Spleen (tissue), 11 donors: Measurements from ENCODE around the gene WDR64. TPM values are rescaled to one million over a fixed set of nuclear protein-coding genes. Genes with fewer than 3 reads are reported as not detected.

Experiments
- DNase-seq: peaks from one replicate; pipeline ENCODE4 v3.0.0-alpha.2; 2020
- H3K27ac ChIP-seq, 8 donors: fragments of 200-600 bp; sonication (generic) in 7 of 8; 1 replicate in 4 of 8; 2 replicates in 4 of 8; pipeline versions ENCODE4 v1.5.0 to v1.8.0; 2016 to 2021; ENCODE audit warnings: inconsistent platforms in 4 of 8, mild to moderate bottlenecking in 4 of 8, moderate library complexity in 1 of 8
- H3K27me3 ChIP-seq, 7 donors: fragments of 200-600 bp; sonication (generic) in 6 of 7; replicated peaks in 1 of 7; 1 replicate in 4 of 7; 2 replicates in 3 of 7; pipeline versions ENCODE4 v1.5.0 to v1.8.0; 2016 to 2021; ENCODE audit warnings: inconsistent platforms in 3 of 7, mild to moderate bottlenecking in 1 of 7
- H3K36me3 ChIP-seq, 6 donors: fragments of 200-600 bp; sonication (generic) in 5 of 6; 1 replicate in 4 of 6; 2 replicates in 2 of 6; pipeline versions ENCODE4 v1.5.0 to v1.8.0; 2016 to 2021; ENCODE audit warnings: inconsistent platforms in 2 of 6
- H3K4me1 ChIP-seq, 6 donors: fragments of 200-600 bp; sonication (generic) in 5 of 6; 1 replicate in 3 of 6; 2 replicates in 3 of 6; pipeline versions ENCODE4 v1.5.0 to v1.8.0; 2016 to 2021; ENCODE audit warnings: inconsistent platforms in 3 of 6
- H3K4me3 ChIP-seq, 8 donors: fragments of 200-600 bp; sonication (generic) in 7 of 8; 1 replicate in 4 of 8; 2 replicates in 4 of 8; pipeline versions ENCODE4 v1.5.0 to v1.8.0; 2016 to 2021; ENCODE audit warnings: inconsistent platforms in 4 of 8, mild to moderate bottlenecking in 4 of 8, moderate library complexity in 2 of 8
- H3K9me3 ChIP-seq, 8 donors: fragments of 200-600 bp; sonication (generic) in 7 of 8; 1 replicate in 4 of 8; 2 replicates in 4 of 8; pipeline versions ENCODE4 v1.5.0 to v1.8.0; 2016 to 2021; ENCODE audit warnings: inconsistent platforms in 4 of 8
- POLR2A ChIP-seq, 3 donors: fragments of 450-650 bp; IDR thresholded peaks; one replicate each; pipeline ENCODE4 v1.5.1; 2017; ENCODE audit warnings: antibody characterized with exemption in 3 of 3, mild to moderate bottlenecking in 1 of 3
- POLR2AphosphoS5 ChIP-seq, 3 donors: sonication (generic); formaldehyde crosslinking; IDR thresholded peaks; one replicate each; pipeline ENCODE4 v1.5.1; 2017; ENCODE audit warnings: antibody characterized with exemption in 3 of 3
- WGBS, 5 donors: extraction: QIAGEN DNeasy Blood & Tissue Kit in 3 of 5; methylation state at CpG; one replicate each; pipeline versions ENCODE4 v1.1.5 to v1.1.7; 2013 to 2018; 5-methylcytosine and 5-hydroxymethylcytosine counted together
- intact Hi-C: fragments of 100-400 bp; cut with DNase I; formaldehyde crosslinking; loops from one replicate; pipeline ENCODE4 v1.15.0; 2023; ENCODE audit warnings: low total_unique reads
- polyA plus RNA-seq, 3 donors: library from polyadenylated mRNA; stranded (reverse); fragments of 200-250 nt; gene quantifications; one replicate each; pipeline ENCODE4 v1.2.1, GENCODE V29; 2013
- total RNA-seq, 7 donors: library from RNA; depleted of rRNA in 3 of 7; stranded (reverse); fragments of >200 nt in 3 of 7; fragmentation: NEBNext Ultra II Directional in 4 of 7; extraction: Animal tissue kit (Norgen Biotek cat#: 25700) in 4 of 7; gene quantifications; one replicate each; pipeline versions ENCODE4 v1.1.0 to v1.2.1, GENCODE V29; 2016 to 2021
- TF ChIP-seq, protein P1 (sequence below), 11 experiments: fragments of 200-600 bp in 7 of 11; fragments of 450-650 bp in 4 of 11; sonication (generic) in 4 of 11; IDR thresholded peaks in 8 of 11; conservative IDR thresholded peaks in 3 of 11; 1 replicate in 7 of 11; 2 replicates in 4 of 11; pipeline versions ENCODE4 v1.4.0 to v1.8.0; 2016 to 2021; ENCODE audit warnings: antibody characterized with exemption in 11 of 11, inconsistent platforms in 4 of 11, mild to moderate bottlenecking in 1 of 11
- donor health status: healthy with polysubstance abuse.
- donor health status: DM: no; HTN: no; CAD: no; lungs with moderate emphysema.
- donor health status: DM: no; HTN: no; CAD: no.
- donor health status: Bipolar disorder and iron deficiency.
- donor health status: healthy.
- donor health status: DM: no; HTN: no; CAD: no.
- donor health status: DM: yes; HTN: yes; CAD: no.

The WDR64 gene
- total and polyA plus RNA-seq, 10 donors: 0.03 to 0.55 (median 0.26) TPM; not detected in 3

DNA sequence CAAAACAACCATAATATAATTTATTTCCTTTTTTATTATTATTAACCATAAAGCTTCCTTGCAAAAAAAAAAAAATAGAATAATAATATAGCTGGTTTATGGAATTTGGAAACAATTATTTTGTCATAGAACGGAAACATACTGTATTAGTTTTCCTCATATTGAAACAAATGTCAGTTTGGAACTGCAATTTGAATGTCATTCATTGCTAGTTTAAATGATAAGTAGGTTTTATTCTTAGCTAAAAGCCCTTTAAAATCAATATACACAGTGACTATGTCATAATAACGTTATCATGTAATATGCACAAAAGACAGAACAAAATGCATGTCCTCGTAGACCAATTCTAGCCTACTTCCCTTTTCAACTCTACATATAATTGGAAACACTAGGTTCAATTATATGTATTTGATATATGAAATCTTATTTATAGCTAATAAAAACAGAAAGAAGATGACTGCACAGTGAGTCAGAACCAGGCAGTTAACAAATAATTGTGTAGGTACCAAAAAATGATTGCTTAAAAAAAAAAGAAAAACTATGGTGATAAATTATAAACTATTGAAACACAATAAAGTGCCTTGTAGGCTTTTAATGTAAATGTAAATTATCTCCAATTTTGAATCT, 110.7 kb downstream of the WDR64 start:
- no peak for DNase-seq
- TF ChIP-seq, protein P1, sequence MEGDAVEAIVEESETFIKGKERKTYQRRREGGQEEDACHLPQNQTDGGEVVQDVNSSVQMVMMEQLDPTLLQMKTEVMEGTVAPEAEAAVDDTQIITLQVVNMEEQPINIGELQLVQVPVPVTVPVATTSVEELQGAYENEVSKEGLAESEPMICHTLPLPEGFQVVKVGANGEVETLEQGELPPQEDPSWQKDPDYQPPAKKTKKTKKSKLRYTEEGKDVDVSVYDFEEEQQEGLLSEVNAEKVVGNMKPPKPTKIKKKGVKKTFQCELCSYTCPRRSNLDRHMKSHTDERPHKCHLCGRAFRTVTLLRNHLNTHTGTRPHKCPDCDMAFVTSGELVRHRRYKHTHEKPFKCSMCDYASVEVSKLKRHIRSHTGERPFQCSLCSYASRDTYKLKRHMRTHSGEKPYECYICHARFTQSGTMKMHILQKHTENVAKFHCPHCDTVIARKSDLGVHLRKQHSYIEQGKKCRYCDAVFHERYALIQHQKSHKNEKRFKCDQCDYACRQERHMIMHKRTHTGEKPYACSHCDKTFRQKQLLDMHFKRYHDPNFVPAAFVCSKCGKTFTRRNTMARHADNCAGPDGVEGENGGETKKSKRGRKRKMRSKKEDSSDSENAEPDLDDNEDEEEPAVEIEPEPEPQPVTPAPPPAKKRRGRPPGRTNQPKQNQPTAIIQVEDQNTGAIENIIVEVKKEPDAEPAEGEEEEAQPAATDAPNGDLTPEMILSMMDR (IDR thresholded peaks at IDR 0.05 in 8 of 11, conservative IDR thresholded peaks at IDR 0.05 in 3 of 11): no peak
- TF ChIP-seq POLR2AphosphoS5 (IDR thresholded peaks at IDR 0.05) (no peak), POLR2A (IDR thresholded peaks at IDR 0.05) (no peak)
- H3K4me3 ChIP-seq: no peak overlapping the region
- no peak overlapping the region for H3K27ac ChIP-seq
- H3K9me3 ChIP-seq: no peaks in the 10 kb centered on the region
- H3K27me3 ChIP-seq: no peaks in the 10 kb centered on the region
- intact Hi-C loops: no loop called here
- no peaks in the 10 kb centered on the region for H3K36me3 ChIP-seq
- WGBS, 5 donors: 82 to 90% (median 84%) methylated on average over 3 of the region's 3 CpGs
- no peaks in the 10 kb centered on the region for H3K4me1 ChIP-seq

DNA sequence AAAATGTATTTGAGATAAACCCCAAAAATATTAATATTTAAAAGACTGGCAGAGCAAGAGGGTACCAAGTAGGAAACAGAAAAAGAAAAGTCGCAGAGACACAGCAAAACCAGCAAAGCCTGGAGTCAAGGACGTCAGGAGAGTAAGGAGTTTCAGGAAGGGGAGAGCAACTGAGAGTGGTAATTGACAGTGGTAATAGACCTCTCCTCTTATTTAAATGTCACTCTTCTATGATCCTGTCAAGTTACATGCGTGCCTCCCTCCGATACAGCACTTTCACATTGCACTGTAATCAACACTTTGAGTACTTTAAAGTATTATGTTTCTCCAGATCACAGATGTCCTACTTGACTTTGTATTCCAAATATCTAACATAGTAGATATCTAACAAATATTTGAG, 113.3 kb downstream of the WDR64 start:
- intact Hi-C loops: no loop called here
- 66 to 74% (median 69%) methylated on average over 4 of the region's 4 CpGs for WGBS, 5 donors
- TF ChIP-seq POLR2A (IDR thresholded peaks at IDR 0.05) (no peak), POLR2AphosphoS5 (IDR thresholded peaks at IDR 0.05) (no peak)
- TF ChIP-seq, protein P1 (IDR thresholded peaks at IDR 0.05 in 8 of 11, conservative IDR thresholded peaks at IDR 0.05 in 3 of 11): no peak
- Histone ChIP-seq H3K27ac (no peak overlapping the region), H3K4me3 (no peak overlapping the region), H3K36me3 (no peaks in the 10 kb centered on the region), H3K27me3 (no peaks in the 10 kb centered on the region), H3K4me1 (no peaks in the 10 kb centered on the region), H3K9me3 (no peaks in the 10 kb centered on the region)
- no peak for DNase-seq

DNA sequence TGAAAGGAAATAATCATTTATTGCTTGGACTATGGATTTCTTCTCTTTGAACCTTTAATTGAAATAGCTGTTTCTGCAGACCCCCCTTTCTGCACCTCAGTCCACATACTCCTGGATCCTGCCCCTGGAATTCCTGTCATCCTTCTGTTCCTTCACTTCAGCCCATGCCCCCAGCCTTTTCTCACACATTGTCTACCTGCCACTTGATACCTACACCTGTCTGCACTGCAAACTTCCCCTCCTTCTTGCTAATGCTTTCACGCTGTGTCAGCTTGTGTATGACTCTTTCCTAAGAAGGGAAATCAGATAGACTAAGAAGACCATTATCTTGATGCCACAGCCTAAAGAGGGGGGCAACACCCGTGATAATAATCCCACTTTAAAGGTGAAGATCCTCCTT, 115.7 kb downstream of the WDR64 start:
- no peak overlapping the region for H3K27ac ChIP-seq
- no peaks in the 10 kb centered on the region for H3K27me3 ChIP-seq
- no peaks in the 10 kb centered on the region for H3K4me1 ChIP-seq
- intact Hi-C loops: no loop called here
- no peak for TF ChIP-seq POLR2AphosphoS5 (IDR thresholded peaks at IDR 0.05)
- TF ChIP-seq POLR2A (IDR thresholded peaks at IDR 0.05): no peak
- TF ChIP-seq, protein P1 (IDR thresholded peaks at IDR 0.05 in 8 of 11, conservative IDR thresholded peaks at IDR 0.05 in 3 of 11): no peak
- H3K9me3 ChIP-seq: no peaks in the 10 kb centered on the region
- no peak overlapping the region for H3K4me3 ChIP-seq
- no peak for DNase-seq
- WGBS, 5 donors: 48 to 80% (median 56%) methylated on average over 2 of the region's 2 CpGs
- no peaks in the 10 kb centered on the region for H3K36me3 ChIP-seq

DNA sequence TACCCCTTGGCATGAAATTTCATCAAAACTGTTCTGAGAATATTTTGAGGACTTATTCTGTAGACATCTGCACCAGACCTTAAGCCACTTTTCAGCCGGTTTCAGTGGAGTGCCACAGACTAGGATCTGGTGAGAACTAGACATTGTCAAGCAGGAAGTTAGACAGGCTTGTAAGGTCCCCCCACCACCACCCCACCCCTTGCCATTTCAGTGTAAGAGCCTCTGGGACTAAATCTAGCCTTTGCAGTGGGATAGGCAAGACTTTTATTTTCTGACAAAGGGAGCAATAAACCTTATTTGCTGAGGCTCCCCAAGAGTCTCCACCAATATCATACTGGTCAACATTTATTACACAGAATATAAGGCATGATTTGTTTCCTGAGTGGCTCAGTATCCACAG, 118.0 kb downstream of the WDR64 start:
- intact Hi-C loops: no loop called here
- Histone ChIP-seq H3K4me1 (no peaks in the 10 kb centered on the region), H3K27me3 (no peaks in the 10 kb centered on the region), H3K4me3 (no peak overlapping the region), H3K27ac (no peak overlapping the region), H3K36me3 (no peaks in the 10 kb centered on the region), H3K9me3 (no peaks in the 10 kb centered on the region)
- WGBS, 5 donors: 4 to 30% (median 10%) methylated on average over 1 of the region's 1 CpG
- DNase-seq: no peak
- TF ChIP-seq, protein P1 (IDR thresholded peaks at IDR 0.05 in 8 of 11, conservative IDR thresholded peaks at IDR 0.05 in 3 of 11): no peak
- no peak for TF ChIP-seq POLR2A (IDR thresholded peaks at IDR 0.05)
- no peak for TF ChIP-seq POLR2AphosphoS5 (IDR thresholded peaks at IDR 0.05)
